ENCODE results near the gene EXD3. TPM values are rescaled to one million over a fixed set of nuclear protein-coding genes. Genes with fewer than 3 reads are reported as not detected.
"Not testable (repeated sequence)": the region's sequence is repeated elsewhere in the genome, so short reads cannot be mapped to it uniquely, and the experiment has no call there.

Gene EXD3, protein sequence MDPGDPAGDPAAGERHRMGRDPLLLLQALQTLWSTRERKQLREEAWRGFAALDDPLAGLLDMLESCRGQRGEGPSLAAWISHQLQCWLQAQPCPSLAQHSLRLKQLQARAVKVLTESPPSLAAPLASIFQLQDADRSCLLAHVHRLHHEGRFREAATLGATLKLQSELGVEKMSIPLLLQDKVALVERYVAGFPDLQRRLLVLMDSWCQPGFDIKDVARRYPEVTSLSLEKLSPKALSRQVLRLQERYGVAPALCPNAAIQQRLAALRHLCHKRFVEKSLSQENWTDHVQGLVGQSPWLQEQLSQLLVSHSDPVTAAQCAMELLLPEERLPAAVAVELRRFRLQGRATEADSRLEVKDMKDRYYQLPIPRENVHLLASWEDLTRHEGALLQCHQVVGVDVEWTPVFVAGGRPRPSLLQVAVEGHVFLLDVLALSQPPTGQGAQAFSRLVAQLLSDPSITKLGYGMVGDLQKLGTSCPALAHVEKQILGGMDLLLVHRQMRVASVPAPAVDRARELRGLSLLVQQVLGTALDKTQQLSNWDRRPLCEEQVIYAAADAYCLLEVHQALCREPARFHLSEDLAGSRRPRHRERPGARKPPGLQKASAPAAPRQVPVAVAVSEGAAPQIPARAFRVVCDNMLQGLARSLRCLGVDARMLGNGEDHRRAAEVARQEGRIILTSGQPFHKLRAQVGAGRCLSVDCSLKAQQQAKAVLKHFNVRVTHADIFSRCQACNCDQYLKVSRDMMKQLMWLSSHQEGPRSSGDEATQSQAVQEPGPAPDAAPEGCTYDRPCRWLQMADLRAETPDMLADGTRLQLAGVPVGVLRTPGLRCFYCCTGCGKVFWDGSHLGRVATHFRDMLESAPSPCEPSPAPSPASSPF
- 8.1 TPM for total RNA-seq

DNA sequence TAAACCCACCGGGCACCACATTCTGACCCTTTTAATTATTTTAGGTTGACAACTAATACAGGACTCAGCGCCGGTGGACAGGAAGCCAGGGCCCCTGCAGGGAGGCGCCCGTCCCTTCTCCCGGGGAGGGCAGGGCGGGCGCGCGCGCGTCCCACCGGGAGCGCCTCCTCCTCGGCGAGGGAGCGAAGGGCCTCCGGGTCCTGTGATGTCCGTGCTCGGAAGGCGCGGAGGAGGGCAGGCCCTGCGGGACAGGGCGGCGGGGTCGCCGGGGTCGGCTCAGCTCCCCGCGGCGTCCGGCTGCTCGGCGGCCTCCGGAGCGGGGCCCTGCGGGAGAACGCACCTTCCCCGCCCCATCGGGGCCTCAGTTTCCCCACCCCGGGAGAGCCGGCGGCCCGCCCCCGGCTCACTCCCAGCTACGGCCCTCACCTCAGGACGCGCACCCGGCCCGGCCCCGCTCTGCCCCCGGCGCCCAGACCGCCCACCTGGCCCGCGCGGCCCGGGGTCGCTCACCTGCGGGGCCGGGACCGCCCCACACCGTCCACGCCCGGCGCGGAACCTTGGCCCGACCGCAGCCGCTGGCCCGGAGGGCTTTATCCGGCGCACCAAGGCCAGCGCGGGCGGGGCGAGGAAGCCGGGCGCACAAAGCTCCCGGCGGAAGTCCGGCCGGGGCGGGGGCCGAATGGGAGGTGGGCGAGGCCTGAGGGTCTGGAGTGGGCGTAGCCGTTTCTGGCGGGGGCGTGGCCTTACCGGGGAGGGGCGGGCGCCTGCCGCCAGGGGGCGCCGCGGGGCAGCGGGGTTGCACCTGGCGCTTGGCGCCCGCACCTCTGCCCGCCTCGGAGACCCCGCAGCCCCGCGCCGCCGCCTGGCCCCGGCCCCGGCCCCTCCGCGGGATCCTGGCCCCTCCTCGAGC is at the start of gene EXD3, which contains the start of gene NOXA1:
Gene EXD3, minus strand, starts transcription at position 559 of the 910 bp plus-strand sequence. CDS start 27,805 bp downstream, outside the sequence.
Gene NOXA1, plus strand, starts transcription at position 790 of the 910 bp plus-strand sequence. CDS start 137 bp downstream, outside the sequence.
- ATAC-seq, result peak; percentile 94

DNA sequence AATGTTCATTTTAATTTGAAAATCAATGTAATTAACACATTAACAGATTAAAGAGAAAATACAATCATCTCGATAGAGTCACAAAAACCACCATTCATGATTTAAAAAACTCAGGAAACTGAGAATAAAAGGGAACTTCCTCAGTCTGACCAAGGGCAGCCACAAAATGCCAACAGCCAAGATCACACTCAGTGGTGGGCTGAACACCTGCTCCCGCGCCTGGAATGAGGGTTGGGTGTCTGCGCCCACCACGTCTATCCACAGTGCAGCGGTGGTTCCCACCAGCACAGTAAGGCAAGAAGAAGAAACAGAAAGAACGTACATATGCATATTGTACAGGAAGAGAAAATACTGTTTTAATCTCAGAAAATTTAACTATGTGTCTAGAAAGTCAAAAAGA is 47.8 kb upstream of the EXD3 start:
- no peak for ATAC-seq

DNA sequence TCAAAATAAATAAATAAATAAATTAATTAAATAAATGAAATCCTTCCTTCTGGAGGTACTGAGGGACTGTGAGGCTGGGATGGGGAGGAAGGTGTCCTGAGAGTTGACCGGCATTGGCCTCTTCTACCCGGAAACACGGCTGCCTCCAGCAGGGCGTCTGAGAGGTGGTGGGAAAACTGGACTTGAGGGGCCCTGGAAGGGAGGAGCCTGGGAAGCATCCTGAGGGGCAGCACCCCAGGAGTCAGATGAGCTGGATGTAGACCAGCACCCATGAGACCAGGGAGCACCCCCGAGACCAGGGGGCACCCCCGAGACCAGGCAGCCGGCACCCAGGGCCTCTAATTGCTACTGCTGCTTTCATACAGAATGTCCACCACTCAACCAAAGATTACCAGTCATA is 44.9 kb upstream of the EXD3 start:
- no peak for ATAC-seq

DNA sequence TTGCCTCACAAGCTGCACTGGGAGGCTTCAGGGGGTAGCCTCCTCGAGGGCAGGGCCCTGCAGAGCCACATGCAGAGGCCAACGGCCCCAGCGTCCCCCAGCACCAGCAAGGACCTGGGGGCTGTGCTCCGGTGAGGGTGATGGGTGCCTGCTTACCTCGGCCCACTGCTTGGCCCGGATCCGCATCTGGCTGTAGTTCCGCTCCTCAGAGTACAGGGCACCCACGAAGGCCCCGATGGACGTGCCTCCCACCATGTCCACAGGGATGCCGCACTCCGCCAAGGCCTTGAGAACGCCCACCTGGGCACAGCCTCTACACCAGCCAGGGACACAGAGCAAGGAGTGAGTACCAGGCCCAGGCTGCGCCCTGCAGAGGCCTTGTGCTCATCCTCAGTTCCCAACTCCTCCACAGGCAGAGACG is 44.2 kb upstream of the EXD3 start:
- ATAC-seq, result no peak

DNA sequence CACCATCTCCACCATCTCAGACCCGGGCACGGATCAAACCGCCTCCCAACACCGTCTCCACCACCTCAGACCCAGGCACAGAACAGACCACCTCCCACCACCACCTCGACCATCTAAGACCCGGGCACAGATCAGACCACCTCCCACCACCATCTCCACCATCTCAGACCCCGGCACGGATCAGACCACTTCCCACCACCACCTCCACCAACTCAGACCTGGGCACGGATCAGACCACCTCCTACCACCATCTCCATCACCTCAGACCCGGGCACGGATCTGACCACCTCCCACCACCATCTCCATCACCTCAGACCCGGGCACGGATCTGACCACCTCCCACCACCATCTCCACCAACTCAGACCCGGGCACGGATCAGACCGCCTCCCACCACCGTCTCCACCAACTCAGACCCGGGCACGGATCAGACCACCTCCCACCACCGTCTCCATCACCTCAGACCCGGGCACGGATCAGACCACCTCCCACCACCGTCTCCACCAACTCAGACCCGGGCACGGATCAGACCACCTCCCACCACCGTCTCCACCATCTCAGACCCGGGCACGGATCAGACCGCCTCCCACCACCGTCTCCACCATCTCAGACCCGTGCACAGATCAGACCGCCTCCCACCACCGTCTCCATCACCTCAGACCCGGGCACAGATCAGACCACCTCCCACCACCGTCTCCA is 43.6 kb upstream of the EXD3 start:
- not testable (repeated sequence) for ATAC-seq

DNA sequence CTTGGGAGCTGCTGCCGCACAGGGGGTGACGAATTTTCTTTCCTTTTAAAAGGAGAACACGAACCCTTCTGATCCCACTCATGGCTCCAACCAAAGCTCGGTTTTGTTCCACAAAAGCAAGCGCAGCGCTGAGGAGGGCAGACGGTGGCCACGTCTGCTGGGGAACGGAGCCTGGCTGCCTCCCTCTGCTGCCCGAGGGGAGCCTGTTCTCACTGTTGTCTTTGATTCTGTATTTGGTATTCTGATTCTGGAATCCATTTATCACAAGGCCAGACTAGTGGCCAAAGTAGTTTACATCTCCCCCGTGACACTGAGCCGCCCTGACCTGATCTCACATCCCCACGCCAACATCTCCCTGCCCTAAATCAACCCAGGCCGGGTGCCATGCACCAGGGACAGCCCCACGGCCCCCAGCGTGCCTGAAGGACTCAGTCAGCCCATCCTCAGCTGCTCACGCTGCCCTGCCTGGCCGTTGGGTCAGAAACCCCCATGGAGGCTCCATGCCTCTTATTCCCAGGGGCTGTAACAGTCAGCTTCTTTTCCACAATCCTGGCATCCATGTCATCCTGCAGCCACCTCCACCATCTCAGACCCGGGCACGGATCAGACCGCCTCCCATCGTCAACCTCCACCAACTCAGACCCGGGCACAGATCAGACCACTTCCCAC is 42.9 kb upstream of the EXD3 start:
- ATAC-seq, result no peak

DNA sequence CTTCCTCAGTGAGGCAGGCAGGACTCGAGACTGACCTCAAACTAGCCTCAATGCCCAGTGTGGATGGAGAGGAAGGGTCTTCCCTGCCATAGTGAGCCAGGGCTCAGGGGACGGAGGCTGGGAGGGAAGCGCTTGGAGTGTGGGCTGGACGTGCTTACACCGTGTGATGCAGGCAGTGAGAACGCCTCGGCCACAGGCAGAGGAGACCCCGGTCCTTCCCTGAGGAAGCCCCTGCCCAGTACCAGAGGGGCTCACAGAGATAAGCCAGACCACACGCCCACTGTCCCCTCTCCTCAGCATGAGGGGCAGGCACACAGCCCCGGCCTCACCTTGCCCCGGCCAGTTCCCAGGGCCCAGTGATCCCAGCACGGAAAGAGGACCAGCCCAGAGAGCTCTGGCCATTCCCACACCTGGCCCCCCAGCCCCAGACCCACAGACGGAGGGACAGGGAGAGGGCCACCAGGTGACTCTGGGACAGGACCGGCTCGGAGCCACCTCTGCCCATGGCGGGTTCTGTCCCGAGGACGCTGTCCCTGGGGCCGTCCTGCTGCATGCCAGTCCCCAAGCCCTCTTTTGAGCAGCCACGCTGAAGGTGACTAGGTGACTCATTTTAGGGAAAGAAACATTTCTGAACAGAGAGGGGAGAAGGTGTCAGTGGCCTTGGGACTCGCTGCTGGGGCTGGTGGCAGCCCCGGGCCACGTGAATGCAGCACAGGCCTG is 42.2 kb upstream of the EXD3 start:
- no peak for ATAC-seq

DNA sequence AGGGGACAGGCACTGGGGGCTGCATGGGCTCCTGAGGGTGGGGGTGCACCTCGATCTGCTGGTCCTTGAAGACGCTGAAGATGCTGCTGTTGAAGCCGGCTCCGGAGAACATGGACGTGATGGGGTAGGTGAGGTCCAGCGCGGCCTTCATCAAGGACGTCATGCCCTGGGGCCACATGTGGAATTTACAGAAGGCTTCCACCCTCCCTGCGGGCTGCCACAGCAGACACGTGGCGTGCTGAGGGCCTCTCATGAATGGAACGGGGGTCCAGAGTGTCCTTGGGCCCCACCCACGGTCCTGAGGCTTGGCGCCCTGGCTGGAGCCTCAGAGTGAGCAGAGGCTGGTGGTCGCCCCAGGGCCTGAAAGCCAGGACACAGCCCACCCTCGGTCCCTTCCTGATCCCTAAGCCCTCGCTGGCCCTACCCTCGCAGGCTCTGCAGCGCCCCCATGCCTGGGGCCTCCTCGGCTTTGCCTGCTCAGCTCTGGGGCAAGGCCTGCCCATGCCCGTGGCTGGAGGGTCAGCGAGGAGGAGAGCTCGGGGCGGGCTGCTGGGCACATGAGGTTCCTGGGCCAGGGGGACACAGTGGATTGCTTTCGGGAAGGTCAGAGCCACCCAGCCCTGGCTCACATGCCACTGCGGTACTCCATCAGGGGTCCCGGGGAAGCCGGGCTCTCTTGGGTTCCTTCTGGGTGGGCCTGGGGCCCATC is 41.5 kb upstream of the EXD3 start:
- ATAC-seq, result no peak

DNA sequence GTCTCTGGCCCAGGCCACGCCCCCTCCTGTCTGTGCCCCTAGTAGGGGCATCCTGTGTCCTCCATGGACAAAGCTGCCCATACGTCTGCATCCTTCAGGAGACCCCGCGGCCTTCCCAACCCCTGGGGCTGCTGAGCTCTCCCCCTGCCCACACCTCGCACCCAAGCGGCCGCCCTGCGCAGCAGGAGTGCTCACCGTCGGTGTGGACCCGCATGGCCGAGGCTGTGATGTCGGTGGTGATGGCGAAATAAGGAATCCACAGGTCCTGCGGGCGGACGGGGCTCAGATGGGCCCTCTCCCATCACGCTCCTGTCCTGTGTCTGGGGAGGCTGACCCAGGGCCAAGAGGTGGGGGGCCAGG is 40.9 kb upstream of the EXD3 start:
- ATAC-seq, result no peak

DNA sequence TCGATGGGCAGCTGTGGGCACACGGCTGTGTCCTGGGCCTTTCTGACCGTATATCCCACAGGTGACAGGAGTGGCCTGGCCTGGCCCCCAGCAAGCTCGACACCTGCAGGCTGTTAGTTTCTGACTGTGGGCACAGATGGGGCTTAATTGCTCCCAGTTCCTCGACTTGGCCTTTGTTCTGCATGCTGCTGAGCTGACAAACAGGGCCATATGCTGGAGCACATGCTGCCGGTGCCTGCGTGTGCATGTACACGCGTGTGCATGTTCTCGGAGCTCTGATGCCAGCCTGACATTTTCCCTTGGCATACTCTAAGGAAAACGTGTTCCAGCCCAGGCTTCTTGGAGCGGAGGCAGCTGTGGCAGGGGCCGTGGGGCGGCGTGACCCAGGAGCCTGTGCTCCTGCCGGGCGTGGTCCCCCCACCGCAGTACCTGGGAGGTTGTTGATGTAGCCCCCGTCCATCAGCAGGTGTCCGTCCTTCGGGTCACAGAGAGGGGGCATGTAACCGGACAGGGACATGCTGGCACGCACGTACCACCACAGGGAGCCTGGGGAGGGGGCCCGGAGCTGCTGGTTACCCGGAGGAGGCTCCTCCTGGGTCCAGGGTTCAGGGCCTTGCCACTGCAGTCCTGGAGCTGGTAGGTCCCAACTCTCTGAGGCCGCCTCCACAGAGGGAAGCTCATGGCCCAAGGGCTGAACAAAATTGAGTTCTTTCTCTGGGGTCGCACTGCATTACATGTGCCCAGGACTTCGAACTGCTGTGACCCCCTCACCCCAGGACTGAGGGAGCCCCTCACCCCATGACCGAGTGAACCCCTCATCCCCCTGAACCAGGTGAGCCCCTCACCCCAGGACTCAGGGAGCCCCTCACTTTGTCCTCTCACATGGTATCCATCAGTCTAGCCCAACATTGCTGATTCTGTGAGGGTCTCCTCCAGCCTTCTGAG is 40.3 kb upstream of the EXD3 start:
- ATAC-seq, result no peak

DNA sequence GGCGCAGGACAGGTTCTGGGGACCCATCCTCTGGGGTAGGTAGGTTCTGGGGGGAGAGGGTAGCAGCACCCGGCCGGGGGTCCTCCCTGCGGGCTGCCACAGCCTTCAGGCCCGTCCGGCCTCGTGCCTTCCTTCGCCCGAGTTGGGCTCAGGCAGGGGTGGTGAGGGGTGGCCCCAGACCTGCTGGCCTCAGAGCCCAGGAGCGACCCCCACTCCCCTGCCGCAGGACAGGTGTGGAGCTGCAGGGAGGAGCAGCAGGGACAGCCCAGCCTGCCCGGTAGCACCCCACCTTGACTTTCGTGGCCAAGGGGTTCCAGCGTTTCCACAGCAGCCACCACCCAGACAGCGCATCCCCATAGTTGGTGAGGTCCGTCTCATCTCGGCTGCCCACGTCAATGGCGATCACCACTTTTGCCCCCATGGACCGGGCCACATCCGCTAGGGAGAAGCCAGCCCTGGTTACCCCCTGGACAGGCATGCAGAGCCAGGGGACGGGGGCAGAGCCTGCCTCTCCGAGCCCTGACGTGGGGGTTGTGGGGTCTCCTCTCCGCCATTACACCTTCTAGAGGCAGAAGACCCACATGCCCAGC is 39.5 kb upstream of the EXD3 start:
- ATAC-seq, result no peak

DNA sequence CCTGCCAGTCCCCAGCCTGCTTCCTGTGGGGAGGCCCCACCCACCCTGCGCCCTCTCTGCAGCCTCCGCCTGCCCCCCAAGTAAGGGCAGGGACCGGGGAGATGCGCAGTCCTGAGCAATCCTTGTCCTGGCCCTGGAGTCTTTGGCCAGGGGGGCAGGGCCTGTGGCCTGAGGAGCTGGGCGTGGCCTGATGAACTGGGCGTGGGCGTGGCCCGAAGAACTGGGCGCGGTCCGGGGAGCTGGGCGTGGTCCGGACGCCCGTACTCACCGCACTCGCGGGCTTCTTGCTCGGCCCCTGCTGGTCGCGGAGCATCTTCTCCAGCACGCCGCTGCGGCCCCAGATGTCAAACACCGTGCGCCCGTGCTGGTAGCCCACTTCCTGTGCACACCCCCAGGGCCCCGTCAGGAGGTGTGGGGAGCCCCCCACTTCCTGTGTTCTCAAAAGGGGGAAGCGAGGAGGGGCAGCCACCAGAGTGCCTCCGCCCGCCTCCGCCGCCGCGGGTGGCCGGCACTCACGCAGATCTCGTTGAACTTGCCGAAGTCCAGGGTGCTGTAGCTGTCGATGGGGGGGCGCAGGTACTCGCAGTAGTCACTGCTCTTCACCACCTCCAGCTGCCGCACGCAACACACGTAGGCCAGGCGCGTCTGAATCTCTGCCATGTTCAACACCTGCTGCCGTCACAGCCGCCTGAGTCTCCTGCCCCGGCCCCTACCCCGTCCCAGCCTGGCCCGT is 38.9 kb upstream of the EXD3 start:
- peak; percentile 9 for ATAC-seq

DNA sequence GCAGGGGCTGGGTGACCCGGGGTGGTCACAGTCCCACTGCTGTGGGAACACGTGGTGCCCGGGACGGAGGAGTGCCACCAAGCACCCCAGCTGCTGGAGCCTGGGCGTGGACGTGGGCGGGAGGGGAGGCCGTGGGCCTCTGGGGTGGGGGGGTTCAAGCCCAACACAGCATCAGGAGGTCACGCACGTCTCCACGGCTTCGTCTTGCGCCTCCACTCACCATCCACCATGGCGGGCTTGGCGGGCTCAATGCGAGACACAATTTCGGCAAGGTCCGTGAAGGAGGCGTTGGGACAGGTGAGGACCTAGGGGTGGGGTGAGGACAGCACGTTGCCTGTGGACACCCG is 38.3 kb upstream of the EXD3 start:
- no peak for ATAC-seq

DNA sequence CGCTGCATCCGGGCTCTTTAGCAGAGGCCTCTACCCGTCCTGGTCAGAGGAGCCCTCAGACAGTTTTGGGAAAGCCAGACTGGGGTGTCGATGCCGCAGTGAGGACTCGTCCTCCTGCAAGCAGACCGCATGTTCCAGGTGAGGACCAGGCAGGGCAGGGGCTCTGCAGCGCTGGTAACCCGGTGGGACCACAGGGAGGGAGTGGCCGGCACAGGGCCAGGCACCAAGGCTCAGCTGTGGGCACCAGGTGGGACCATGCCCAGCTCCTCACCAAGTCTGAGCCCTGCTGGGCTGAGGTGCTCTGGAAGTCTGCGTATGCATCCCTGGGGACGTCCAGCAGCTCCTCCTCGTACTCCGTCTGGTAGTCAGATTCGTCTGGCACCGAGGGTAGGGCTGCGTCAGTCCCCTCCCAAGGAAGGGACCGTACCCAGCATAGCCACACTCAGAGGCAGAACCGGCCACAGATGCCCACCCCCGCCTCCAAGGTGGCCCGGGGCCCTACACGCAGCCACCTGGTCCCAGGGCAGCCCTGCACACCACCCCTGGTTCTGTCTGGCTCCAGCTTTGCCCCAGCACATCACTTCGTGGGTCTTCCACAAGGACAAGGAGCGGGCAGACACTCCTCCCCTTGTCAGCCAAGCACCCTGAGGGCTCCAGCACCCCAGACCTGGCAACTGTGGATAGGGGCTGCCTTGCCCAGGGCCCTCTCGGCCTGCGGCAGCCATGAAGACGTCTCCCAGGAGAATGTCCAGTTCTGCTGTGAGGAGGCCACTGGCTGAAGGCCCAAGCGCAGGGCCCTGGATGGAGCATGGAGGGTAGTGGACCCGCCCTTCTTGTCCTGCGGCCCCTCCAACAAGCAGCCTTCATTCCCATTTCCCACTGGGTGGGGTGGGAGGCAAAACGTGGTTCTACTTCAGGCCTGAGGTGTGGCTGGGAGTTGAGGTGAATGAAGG is 37.7 kb upstream of the EXD3 start:
- no peak for ATAC-seq

DNA sequence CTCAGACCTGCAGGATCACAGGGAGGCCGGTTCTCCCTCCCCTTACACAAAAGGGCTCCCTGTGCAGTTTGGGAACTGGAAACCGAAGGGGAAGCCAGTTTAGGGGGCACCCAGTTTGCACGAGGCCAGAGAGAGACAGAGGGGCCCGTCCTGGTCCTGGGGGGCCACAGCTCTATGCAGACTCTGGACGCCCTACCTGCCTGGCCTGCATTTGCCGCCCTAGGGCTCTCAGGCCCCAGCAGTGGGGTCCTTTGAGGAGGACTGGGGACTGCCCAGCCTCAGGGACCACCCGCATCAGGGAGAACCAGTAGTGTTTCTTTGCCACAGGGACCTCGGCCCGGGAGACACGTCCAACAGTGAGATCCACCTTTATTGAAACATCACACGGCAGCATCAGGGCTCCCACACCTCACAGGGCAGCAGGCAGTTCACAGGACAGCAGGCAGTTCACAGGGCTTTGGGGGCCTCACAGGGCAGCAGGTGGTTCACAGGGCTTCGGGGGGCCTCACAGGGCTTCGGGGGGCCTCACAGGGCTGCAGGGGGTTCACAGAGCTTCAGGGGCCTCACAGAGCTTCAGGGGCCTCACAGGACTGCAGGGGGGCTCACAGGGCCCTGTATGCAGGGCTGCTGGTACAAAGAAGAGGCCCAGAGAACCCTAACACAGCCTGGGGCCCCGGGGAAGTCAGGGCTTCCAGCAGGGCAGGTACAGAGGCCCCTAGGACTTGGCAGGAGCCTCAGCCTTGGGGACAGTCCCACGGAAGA is 36.8 kb upstream of the EXD3 start:
- ATAC-seq, result peak; percentile 0

DNA sequence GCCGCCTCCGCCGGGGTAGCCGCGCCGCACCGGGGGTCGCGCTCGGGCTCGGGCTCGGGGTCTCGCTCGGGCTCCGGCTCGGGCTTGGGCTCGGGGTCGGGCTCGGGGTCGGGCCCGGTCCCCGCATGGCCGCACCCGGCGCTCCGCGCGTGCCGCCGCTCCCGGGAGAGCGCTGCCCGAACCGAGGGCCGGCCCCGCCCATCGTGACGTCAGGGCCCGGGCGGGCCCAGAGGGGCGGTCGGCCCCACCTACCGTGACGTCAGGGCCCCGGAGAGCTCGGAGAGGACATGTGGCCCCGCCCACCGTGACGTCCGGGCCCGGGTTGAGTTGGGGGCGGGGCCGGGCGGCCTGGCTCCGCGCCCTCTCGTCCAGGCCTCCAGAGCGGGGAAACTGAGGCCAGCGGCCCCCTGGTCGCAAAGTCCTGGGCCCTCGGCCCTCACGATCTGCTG is 36.2 kb upstream of the EXD3 start, which contains the start of gene NSMF:
Gene NSMF, minus strand, starts transcription at position 183 of the 449 bp plus-strand sequence. CDS start 232 bp downstream, outside the sequence.
- peak; percentile 89 for ATAC-seq

All from esophagus mucosa (tissue), 1 donor.